CD14-positive monocyte (primary cell): ENCODE data around the gene TMEM132D. TPM values are rescaled to one million over a fixed set of nuclear protein-coding genes. Genes with fewer than 3 reads are reported as not detected.

Source experiments
- DNase-seq, 3 donors: peaks; one replicate each; pipeline ENCODE4 v3.0.0-alpha.2; 2011 to 2022
- H2AFZ ChIP-seq: 2 replicates; pipeline ENCODE4 v1.6.0; 2012; ENCODE audit warnings: mild to moderate bottlenecking, low read depth, low read length, inconsistent platforms; ENCODE audit not compliant: insufficient read depth, poor library complexity, severe bottlenecking
- H3K27ac ChIP-seq, 2 donors: 1 replicate in 1 of 2; 2 replicates in 1 of 2; pipeline ENCODE4 v1.5.1; 2012 to 2013; ENCODE audit warnings: low read length in 2 of 2, control low read depth in 1 of 2, inconsistent platforms in 1 of 2, low read depth in 1 of 2, mild to moderate bottlenecking in 1 of 2
- H3K27me3 ChIP-seq, 2 donors: one replicate each; pipeline versions ENCODE4 v1.6.0 to v1.6.1; 2011 to 2013; ENCODE audit warnings: low read length in 2 of 2; ENCODE audit not compliant: control insufficient read depth in 2 of 2, insufficient read depth in 2 of 2
- H3K36me3 ChIP-seq, 2 donors: replicated peaks in 1 of 2; 1 replicate in 1 of 2; 2 replicates in 1 of 2; pipeline versions ENCODE4 v1.5.1 to v1.6.1; 2012 to 2013; ENCODE audit warnings: low read length in 2 of 2, control low read depth in 1 of 2, inconsistent platforms in 1 of 2, mild to moderate bottlenecking in 1 of 2; ENCODE audit not compliant: insufficient read depth in 2 of 2, control insufficient read depth in 1 of 2
- H3K4me1 ChIP-seq, 2 donors: 1 replicate in 1 of 2; 2 replicates in 1 of 2; pipeline versions ENCODE4 v1.5.1 to v1.6.1; 2012 to 2013; ENCODE audit warnings: low read length in 2 of 2, control low read depth in 1 of 2, inconsistent platforms in 1 of 2, mild to moderate bottlenecking in 1 of 2, moderate library complexity in 1 of 2; ENCODE audit not compliant: insufficient read depth in 2 of 2, control insufficient read depth in 1 of 2
- H3K4me2 ChIP-seq: replicated peaks from 2 replicates; pipeline ENCODE3; 2012; ENCODE audit warnings: low read length, moderate library complexity, mild to moderate bottlenecking; ENCODE audit not compliant: poor library complexity, severe bottlenecking; ENCODE audit errors: extremely low read depth
- H3K4me3 ChIP-seq, 3 experiments: fragments of 200-600 bp in 1 of 3; sonication (generic) in 1 of 3; replicated peaks in 1 of 3; 1 replicate in 2 of 3; 2 replicates in 1 of 3; pipeline ENCODE4 v1.5.1; 2011 to 2013; ENCODE audit warnings: low read length in 3 of 3, mild to moderate bottlenecking in 3 of 3, control low read depth in 2 of 3, low read depth in 2 of 3, inconsistent platforms in 1 of 3, moderate library complexity in 1 of 3
- H3K79me2 ChIP-seq: 2 replicates; pipeline ENCODE4 v1.6.0; 2012; ENCODE audit warnings: mild to moderate bottlenecking, control low read depth, inconsistent platforms, low read length, moderate library complexity; ENCODE audit not compliant: insufficient read depth
- H3K9ac ChIP-seq: 2 replicates; pipeline ENCODE4 v1.6.0; 2017; ENCODE audit warnings: low read length, mild to moderate bottlenecking; ENCODE audit not compliant: insufficient read depth, poor library complexity, severe bottlenecking
- H3K9me3 ChIP-seq, 2 donors: replicated peaks in 1 of 2; 1 replicate in 1 of 2; 2 replicates in 1 of 2; pipeline versions ENCODE4 v1.5.1 to v1.6.1; 2012 to 2013; ENCODE audit warnings: low read length in 2 of 2, control low read depth in 1 of 2; ENCODE audit not compliant: control insufficient read depth in 1 of 2, insufficient read depth in 1 of 2
- H4K20me1 ChIP-seq: 2 replicates; pipeline ENCODE4 v1.6.0; 2012; ENCODE audit warnings: mild to moderate bottlenecking, low read length, control low read depth, moderate library complexity; ENCODE audit not compliant: insufficient read depth
- H3K27ac Mint-ChIP-seq, 7 donors: one replicate each; pipeline ENCODE4 v1.8.0; 2020; ENCODE audit warnings: mild to moderate bottlenecking in 7 of 7, mixed read lengths in 7 of 7, moderate library complexity in 6 of 7, inconsistent platforms in 2 of 7
- H3K27me3 Mint-ChIP-seq, 3 donors: one replicate each; pipeline ENCODE4 v1.8.0; 2021 to 2022; ENCODE audit warnings: low read depth in 3 of 3, mild to moderate bottlenecking in 3 of 3, mixed read lengths in 3 of 3, moderate library complexity in 3 of 3, inconsistent platforms in 1 of 3
- H3K36me3 Mint-ChIP-seq, 2 donors: one replicate each; pipeline ENCODE4 v1.8.0; 2020; ENCODE audit warnings: mixed read lengths in 2 of 2, inconsistent platforms in 1 of 2, mild to moderate bottlenecking in 1 of 2
- H3K4me1 Mint-ChIP-seq: one replicate; pipeline ENCODE4 v1.8.0; 2020; ENCODE audit warnings: mild to moderate bottlenecking, mixed read lengths
- H3K4me3 Mint-ChIP-seq, 2 donors: one replicate each; pipeline ENCODE4 v1.8.0; 2020; ENCODE audit warnings: mild to moderate bottlenecking in 2 of 2, mixed read lengths in 2 of 2, moderate library complexity in 1 of 2
- H3K9me3 Mint-ChIP-seq, 7 donors: one replicate each; pipeline ENCODE4 v1.8.0; 2020 to 2022; ENCODE audit warnings: mixed read lengths in 7 of 7, mild to moderate bottlenecking in 6 of 7, moderate library complexity in 6 of 7, inconsistent platforms in 2 of 7
- WGBS: methylation state at CpG from one replicate; pipeline ENCODE4 v1.1.5; 2013; ENCODE audit warnings: missing lambda C conversion rate; ENCODE audit not compliant: insufficient coverage; 5-methylcytosine and 5-hydroxymethylcytosine counted together
- intact Hi-C, 2 donors: fragments of 100-400 bp; cut with micrococcal nuclease; formaldehyde crosslinking; loops; one replicate each; pipeline versions ENCODE4 v1.15.0 to v1.15.1; 2023
- polyA plus RNA-seq, 3 donors: library from polyadenylated mRNA; depleted of rRNA in 1 of 3; unstranded in 2 of 3; stranded (reverse) in 1 of 3; fragments of 300-500 nt in 2 of 3; fragments of >200 nt in 1 of 3; fragmentation: Illumina TruSeq in 2 of 3; gene quantifications; 1 replicate in 2 of 3; 2 replicates in 1 of 3; pipeline ENCODE4 v1.2.3, GENCODE V29; 2012 to 2021
- TF ChIP-seq, protein P1 (sequence below): fragments of 200-600 bp; IDR thresholded peaks from one replicate; pipeline ENCODE4 v1.8.0; 2022; ENCODE audit warnings: antibody characterized with exemption, mild to moderate bottlenecking

Gene TMEM132D
- polyA plus RNA-seq, 3 donors = 0.04 TPM; not detected in 2

DNA sequence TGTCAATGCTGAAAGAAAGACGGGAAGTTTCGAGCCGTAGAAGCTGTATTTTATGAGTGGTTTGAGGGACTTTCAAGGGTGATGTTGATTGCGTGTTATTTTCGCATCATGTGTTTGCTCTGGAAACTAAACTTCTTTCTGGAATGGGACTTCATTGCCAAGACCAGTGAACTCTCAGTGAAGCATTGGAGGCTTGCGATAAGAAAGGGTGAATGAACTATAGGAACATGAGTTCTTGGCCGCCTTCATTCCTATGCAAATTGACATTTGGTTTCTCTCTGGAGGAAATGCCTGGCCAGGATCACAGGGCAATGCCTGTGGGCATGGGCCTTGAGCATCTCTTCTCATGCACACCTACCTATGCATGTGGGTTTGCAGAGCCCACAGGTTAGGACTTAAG lies 677.8 kb downstream of the TMEM132D start:
- Histone ChIP-seq H3K9ac (no peak overlapping the region), H3K27ac (no peak overlapping the region), H2AFZ (no peak overlapping the region), H3K9me3 (peaks cover 0 to 7% of the 10 kb centered on the region in 2 donors), H3K27me3 (no peaks in the 10 kb centered on the region), H3K79me2 (no peaks in the 10 kb centered on the region), H3K4me1 (no peaks in the 10 kb centered on the region), H3K4me2 (no peak overlapping the region), H4K20me1 (no peaks in the 10 kb centered on the region), H3K36me3 (no peaks in the 10 kb centered on the region), H3K4me3 (no peak overlapping the region)
- H3K27me3 Mint-ChIP-seq = peaks cover 0 to 2% (median 0%) of the 10 kb centered on the region in 3 donors
- H3K27ac Mint-ChIP-seq = no peak overlapping the region
- TF ChIP-seq, protein P1, sequence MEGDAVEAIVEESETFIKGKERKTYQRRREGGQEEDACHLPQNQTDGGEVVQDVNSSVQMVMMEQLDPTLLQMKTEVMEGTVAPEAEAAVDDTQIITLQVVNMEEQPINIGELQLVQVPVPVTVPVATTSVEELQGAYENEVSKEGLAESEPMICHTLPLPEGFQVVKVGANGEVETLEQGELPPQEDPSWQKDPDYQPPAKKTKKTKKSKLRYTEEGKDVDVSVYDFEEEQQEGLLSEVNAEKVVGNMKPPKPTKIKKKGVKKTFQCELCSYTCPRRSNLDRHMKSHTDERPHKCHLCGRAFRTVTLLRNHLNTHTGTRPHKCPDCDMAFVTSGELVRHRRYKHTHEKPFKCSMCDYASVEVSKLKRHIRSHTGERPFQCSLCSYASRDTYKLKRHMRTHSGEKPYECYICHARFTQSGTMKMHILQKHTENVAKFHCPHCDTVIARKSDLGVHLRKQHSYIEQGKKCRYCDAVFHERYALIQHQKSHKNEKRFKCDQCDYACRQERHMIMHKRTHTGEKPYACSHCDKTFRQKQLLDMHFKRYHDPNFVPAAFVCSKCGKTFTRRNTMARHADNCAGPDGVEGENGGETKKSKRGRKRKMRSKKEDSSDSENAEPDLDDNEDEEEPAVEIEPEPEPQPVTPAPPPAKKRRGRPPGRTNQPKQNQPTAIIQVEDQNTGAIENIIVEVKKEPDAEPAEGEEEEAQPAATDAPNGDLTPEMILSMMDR = no peak
- no peak for DNase-seq
- H3K9me3 Mint-ChIP-seq = peaks cover 0 to 20% (median 3%) of the 10 kb centered on the region in 7 donors
- no peaks in the 10 kb centered on the region for H3K4me1 Mint-ChIP-seq
- H3K4me3 Mint-ChIP-seq = no peak overlapping the region
- no peaks in the 10 kb centered on the region for H3K36me3 Mint-ChIP-seq
- WGBS = 67% methylated on average over 6 of the region's 7 CpGs
- intact Hi-C loops = no loop called here

DNA sequence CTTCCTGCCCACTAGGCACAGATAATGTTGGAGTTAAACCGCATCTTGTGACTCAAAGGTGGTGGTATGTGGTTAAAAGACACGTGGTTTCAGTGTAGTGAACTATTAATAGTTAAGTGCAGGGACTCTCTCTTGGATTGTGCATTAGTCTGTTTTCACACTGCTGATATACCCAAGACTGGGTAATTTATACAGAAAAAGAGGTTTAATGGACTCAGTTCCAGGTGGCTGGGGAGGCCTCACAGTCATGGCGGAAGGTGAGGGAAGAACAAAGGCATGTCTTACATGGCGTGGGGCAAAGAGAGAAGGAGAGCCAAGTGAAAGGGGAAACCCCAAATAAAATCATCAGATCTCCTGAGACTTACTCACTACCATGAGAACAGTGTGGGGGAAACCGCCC lies 688.3 kb downstream of the TMEM132D start:
- Mint-ChIP-seq H3K4me1 (no peaks in the 10 kb centered on the region), H3K4me3 (no peak overlapping the region), H3K36me3 (no peaks in the 10 kb centered on the region), H3K9me3 (peaks cover 4 to 30% (median 13%) of the 10 kb centered on the region in 7 donors), H3K27ac (no peak overlapping the region), H3K27me3 (no peaks in the 10 kb centered on the region)
- no peaks in the 10 kb centered on the region for H3K27me3 ChIP-seq
- DNase-seq = no peak
- WGBS = 100% methylated on average over 2 of the region's 5 CpGs
- no peaks in the 10 kb centered on the region for H3K79me2 ChIP-seq
- intact Hi-C loops = no loop called here
- H3K27ac ChIP-seq = no peak overlapping the region
- TF ChIP-seq, protein P1 = no peak
- H3K4me1 ChIP-seq = no peaks in the 10 kb centered on the region
- H3K4me2 ChIP-seq = no peak overlapping the region
- no peak overlapping the region for H2AFZ ChIP-seq
- H3K9me3 ChIP-seq = peaks cover 10 to 20% of the 10 kb centered on the region in 2 donors
- no peak overlapping the region for H3K4me3 ChIP-seq
- no peaks in the 10 kb centered on the region for H4K20me1 ChIP-seq
- H3K36me3 ChIP-seq = no peaks in the 10 kb centered on the region
- H3K9ac ChIP-seq = no peak overlapping the region
